ENCODE results near the gene HOXB8.

GRCh38 chr17:48628649-48629410 is 13.7 kb upstream of the HOXB8 start:
- TF ChIP-seq CTCF (IDR thresholded peaks at IDR 0.05; ENCODE audit: low read depth, low read length) (no peak), EZH2phosphoT487 (IDR thresholded peaks at IDR 0.05; ENCODE audit: low read depth) (no peak)

All from OCI-LY3 (cell line).